A549 treated with ZK216348 at 1 μM for 4 hours (cell line): ENCODE measurements around the gene ATP6V1F. TPM values are rescaled to one million over a fixed set of nuclear protein-coding genes. Genes with fewer than 3 reads are reported as not detected.

Experiments
- total RNA-seq: library from RNA; stranded (reverse); fragments of 200-300 nt; extraction: Qiagen RNA extraction; gene quantifications from 5 replicates; pipeline ENCODE4 v1.2.3, GENCODE V29; 2022; ENCODE audit warnings: low read depth

Gene ATP6V1F
- 232 to 276 TPM (median 256 TPM) in 5 replicates for total RNA-seq

GRCh38 chr7:128862571-128863432 lies at the start of gene ATP6V1F:
ATP6V1F (plus strand) TSS chr7:128862856; CDS start chr7:128862905, 49 bp downstream.

GRCh38 chr7:128830231-128831177 lies 32.2 kb upstream of the ATP6V1F start, which contains the start of gene FLNC:
FLNC (plus strand) TSS chr7:128830406; CDS start chr7:128830638, 232 bp downstream.

GRCh38 chr7:128910569-128910945 lies 47.9 kb downstream of the ATP6V1F start, which contains the start of gene KCP:
KCP (minus strand) TSS chr7:128910709; CDS start chr7:128910676, 33 bp downstream.

Other genes with a start within 250 kb of the ATP6V1F start
- gene GARIN1A, start 190.6 kb upstream of the ATP6V1F start, total RNA-seq, result 0.52 to 1.2 TPM (median 0.75 TPM) in 5 replicates
- 128 to 227 TPM (median 156 TPM) in 5 replicates for gene CALU, start 123.5 kb upstream of the ATP6V1F start, total RNA-seq
- gene OPN1SW, start 87.1 kb upstream of the ATP6V1F start, total RNA-seq, result not detected in 5 replicates
- 1.7 to 3.6 TPM (median 2.1 TPM) in 5 replicates for gene CCDC136, start 70.9 kb upstream of the ATP6V1F start, total RNA-seq
- 2.6 to 7.3 TPM (median 4.4 TPM) in 5 replicates for gene FLNC, start 32.5 kb upstream of the ATP6V1F start, total RNA-seq
- 0.12 to 0.36 TPM (median 0.18 TPM) in 5 replicates for gene KCP, start 47.9 kb downstream of the ATP6V1F start, total RNA-seq
- gene IRF5, start 75.1 kb downstream of the ATP6V1F start, total RNA-seq, result 11.4 to 16.7 TPM (median 13.6 TPM) in 5 replicates
- 41.8 to 47.3 TPM (median 43.4 TPM) in 5 replicates for gene TNPO3, start 192.3 kb downstream of the ATP6V1F start, total RNA-seq